Endothelial cell (in vitro differentiated cells): Measurements from ENCODE around the gene TLK1. TPM values are rescaled to one million over a fixed set of nuclear protein-coding genes. Genes with fewer than 3 reads are reported as not detected.
"Not testable (repeated sequence)": the region's sequence is repeated elsewhere in the genome, so short reads cannot be mapped to it uniquely, and the experiment has no call there.

Source experiments
- DNase-seq: peaks from one replicate; pipeline ENCODE4 v3.0.0; 2021; ENCODE audit warnings: low spot score
- H3K27ac Mint-ChIP-seq: one replicate; pipeline ENCODE4 v1.8.0; 2021; ENCODE audit warnings: mixed read lengths, inconsistent platforms; ENCODE audit not compliant: unreplicated experiment
- H3K27me3 Mint-ChIP-seq: one replicate; pipeline ENCODE4 v1.8.0; 2021; ENCODE audit warnings: mild to moderate bottlenecking, moderate library complexity, mixed read lengths, inconsistent platforms; ENCODE audit not compliant: unreplicated experiment
- H3K36me3 Mint-ChIP-seq: one replicate; pipeline ENCODE4 v1.8.0; 2021; ENCODE audit warnings: mild to moderate bottlenecking, low read depth, mixed read lengths, inconsistent platforms; ENCODE audit not compliant: unreplicated experiment
- H3K4me1 Mint-ChIP-seq: one replicate; pipeline ENCODE4 v1.8.0; 2021; ENCODE audit warnings: mild to moderate bottlenecking, mixed read lengths, inconsistent platforms; ENCODE audit not compliant: unreplicated experiment
- H3K4me3 Mint-ChIP-seq: one replicate; pipeline ENCODE4 v1.8.0; 2021; ENCODE audit warnings: mild to moderate bottlenecking, mixed read lengths, inconsistent platforms; ENCODE audit not compliant: unreplicated experiment
- H3K9me3 Mint-ChIP-seq: one replicate; pipeline ENCODE4 v1.8.0; 2021; ENCODE audit warnings: mixed read lengths, inconsistent platforms; ENCODE audit not compliant: unreplicated experiment
- CTCF ChIP-seq: fragments of 200-600 bp; sonication (generic); IDR thresholded peaks from one replicate; pipeline ENCODE4 v1.5.0; 2021; ENCODE audit warnings: antibody characterized with exemption; ENCODE audit not compliant: unreplicated experiment
- total RNA-seq: library from RNA; stranded (reverse); fragmentation: NEBNext Ultra II Directional; extraction: Animal tissue kit (Norgen Biotek cat#: 25700); gene quantifications from one replicate; pipeline ENCODE4 v1.2.1, GENCODE V29; 2021; ENCODE audit not compliant: unreplicated experiment

TLK1 gene
- total RNA-seq, 1 donor from 2014 or later, result 61.1 TPM

- H3K27ac Mint-ChIP-seq, result no peak overlapping the region
- H3K4me1 Mint-ChIP-seq, result peaks cover 35% of the 10 kb centered on the region
- no peak for TF ChIP-seq CTCF
- peaks cover 8% of the 10 kb centered on the region for H3K36me3 Mint-ChIP-seq
- DNase-seq, result no peak
- no peaks in the 10 kb centered on the region for H3K27me3 Mint-ChIP-seq
- no peaks in the 10 kb centered on the region for H3K9me3 Mint-ChIP-seq
- no peak overlapping the region for H3K4me3 Mint-ChIP-seq
Measured at GRCh38 chr2:171083451-171083850, 77.2 kb downstream of the TLK1 start.

GRCh38 chr2:171081649-171082111 is 79.0 kb downstream of the TLK1 start:
- no peak overlapping the region for H3K27ac Mint-ChIP-seq

GRCh38 chr2:171080607-171081006 is 80.1 kb downstream of the TLK1 start:
- no peak overlapping the region for H3K4me3 Mint-ChIP-seq
- H3K36me3 Mint-ChIP-seq, result peaks cover 16% of the 10 kb centered on the region
- TF ChIP-seq CTCF, result no peak
- no peak overlapping the region for H3K27ac Mint-ChIP-seq
- DNase-seq, result no peak
- no peaks in the 10 kb centered on the region for H3K27me3 Mint-ChIP-seq
- H3K4me1 Mint-ChIP-seq, result peaks cover 19% of the 10 kb centered on the region
- H3K9me3 Mint-ChIP-seq, result no peaks in the 10 kb centered on the region

More at GRCh38 chr2:171081649-171082111, 79.0 kb downstream of the TLK1 start:
- peaks cover 23% of the 10 kb centered on the region for H3K4me1 Mint-ChIP-seq
- H3K36me3 Mint-ChIP-seq, result peaks cover 11% of the 10 kb centered on the region
- no peak for DNase-seq
- H3K4me3 Mint-ChIP-seq, result no peak overlapping the region
- no peaks in the 10 kb centered on the region for H3K27me3 Mint-ChIP-seq
- no peak for TF ChIP-seq CTCF
- H3K9me3 Mint-ChIP-seq, result no peaks in the 10 kb centered on the region

- H3K27ac Mint-ChIP-seq, H3K27me3 Mint-ChIP-seq, H3K9me3 Mint-ChIP-seq, H3K4me1 Mint-ChIP-seq, DNase-seq, H3K4me3 Mint-ChIP-seq: not testable (repeated sequence)
- peaks cover 21% of the 10 kb centered on the region for H3K36me3 Mint-ChIP-seq
Measured at GRCh38 chr2:171076422-171076821, 84.3 kb downstream of the TLK1 start.

GRCh38 chr2:171072164-171072563 is 88.5 kb downstream of the TLK1 start:
- peaks cover 21% of the 10 kb centered on the region for H3K36me3 Mint-ChIP-seq
- H3K9me3 Mint-ChIP-seq, result no peaks in the 10 kb centered on the region
- TF ChIP-seq CTCF, result no peak
- no peaks in the 10 kb centered on the region for H3K27me3 Mint-ChIP-seq
- no peak overlapping the region for H3K27ac Mint-ChIP-seq
- H3K4me3 Mint-ChIP-seq, result no peak overlapping the region
- H3K4me1 Mint-ChIP-seq, result no peaks in the 10 kb centered on the region
- DNase-seq, result no peak
